HEK293 (cell line): ENCODE results near the gene PRR14L.

Source experiments
- ZNF184 ChIP-seq: fragments of 450-650 bp; IDR thresholded peaks from 2 replicates; pipeline ENCODE4 v1.5.1; 2018; ENCODE audit warnings: missing biosample characterization, mild to moderate bottlenecking, missing genetic modification characterization
- ZNF548 ChIP-seq: fragments of 450-650 bp; formaldehyde crosslinking; IDR thresholded peaks from 2 replicates; pipeline ENCODE4 v1.5.1; 2016; ENCODE audit warnings: missing biosample characterization, missing genetic modification characterization

- TF ChIP-seq ZNF548 (tag by site-specific recombination): no peak
- TF ChIP-seq ZNF184 (tag by site-specific recombination): no peak
These were observed 4.9 kb upstream of the PRR14L start for GRCh38 chr22:31754813-31755212.
